Measurements from ENCODE around the gene DHX34.
"Not testable (repeated sequence)": the region's sequence is repeated elsewhere in the genome, so short reads cannot be mapped to it uniquely, and the experiment has no call there.

The DHX34 gene

DNA sequence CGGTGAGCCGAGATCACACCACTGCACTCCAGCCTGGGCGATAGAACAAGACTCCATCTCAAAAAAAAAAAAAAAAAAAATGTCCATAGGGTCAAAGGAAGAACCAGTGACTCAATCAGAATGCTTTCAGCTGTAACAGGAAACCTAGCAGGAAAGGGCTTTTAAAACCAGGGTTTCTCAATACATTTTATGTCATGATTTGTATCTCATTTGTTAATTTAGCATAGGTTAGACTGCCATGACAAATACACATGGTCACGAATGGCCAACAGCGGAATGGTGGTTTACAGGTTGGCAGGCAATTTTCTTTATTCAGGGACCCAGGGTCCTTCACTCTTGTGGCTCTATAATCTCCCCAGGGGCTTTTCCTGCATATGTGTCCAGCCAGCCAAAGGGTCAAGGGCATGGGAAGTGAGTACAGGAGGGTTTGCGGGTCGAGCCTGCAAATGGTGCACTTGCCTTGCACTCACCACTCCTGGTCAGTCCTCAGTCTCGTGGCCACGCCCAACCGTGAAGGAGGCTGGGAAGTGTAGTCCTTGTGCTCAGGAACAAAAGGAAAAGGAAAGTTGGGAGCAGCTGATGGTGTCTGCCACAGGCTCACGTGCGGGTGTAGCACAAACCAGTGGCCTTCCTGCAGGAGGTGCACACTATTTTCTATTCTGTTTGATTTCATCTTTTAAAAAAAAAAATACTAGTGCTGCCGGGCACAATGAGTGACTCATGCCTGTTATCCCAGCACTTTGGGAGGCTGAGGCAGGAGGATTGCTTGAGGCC, 14.8 kb downstream of the DHX34 start:
- TF ChIP-seq, protein P1, sequence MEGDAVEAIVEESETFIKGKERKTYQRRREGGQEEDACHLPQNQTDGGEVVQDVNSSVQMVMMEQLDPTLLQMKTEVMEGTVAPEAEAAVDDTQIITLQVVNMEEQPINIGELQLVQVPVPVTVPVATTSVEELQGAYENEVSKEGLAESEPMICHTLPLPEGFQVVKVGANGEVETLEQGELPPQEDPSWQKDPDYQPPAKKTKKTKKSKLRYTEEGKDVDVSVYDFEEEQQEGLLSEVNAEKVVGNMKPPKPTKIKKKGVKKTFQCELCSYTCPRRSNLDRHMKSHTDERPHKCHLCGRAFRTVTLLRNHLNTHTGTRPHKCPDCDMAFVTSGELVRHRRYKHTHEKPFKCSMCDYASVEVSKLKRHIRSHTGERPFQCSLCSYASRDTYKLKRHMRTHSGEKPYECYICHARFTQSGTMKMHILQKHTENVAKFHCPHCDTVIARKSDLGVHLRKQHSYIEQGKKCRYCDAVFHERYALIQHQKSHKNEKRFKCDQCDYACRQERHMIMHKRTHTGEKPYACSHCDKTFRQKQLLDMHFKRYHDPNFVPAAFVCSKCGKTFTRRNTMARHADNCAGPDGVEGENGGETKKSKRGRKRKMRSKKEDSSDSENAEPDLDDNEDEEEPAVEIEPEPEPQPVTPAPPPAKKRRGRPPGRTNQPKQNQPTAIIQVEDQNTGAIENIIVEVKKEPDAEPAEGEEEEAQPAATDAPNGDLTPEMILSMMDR (IDR thresholded peaks at IDR 0.05; ENCODE audit: control insufficient read depth, extremely low read depth, insufficient read depth): no peak
- no peak overlapping the region for H3K4me3 ChIP-seq (ENCODE audit: low read depth, low read length)
- no peak for DNase-seq (ENCODE audit: low read depth)

DNA sequence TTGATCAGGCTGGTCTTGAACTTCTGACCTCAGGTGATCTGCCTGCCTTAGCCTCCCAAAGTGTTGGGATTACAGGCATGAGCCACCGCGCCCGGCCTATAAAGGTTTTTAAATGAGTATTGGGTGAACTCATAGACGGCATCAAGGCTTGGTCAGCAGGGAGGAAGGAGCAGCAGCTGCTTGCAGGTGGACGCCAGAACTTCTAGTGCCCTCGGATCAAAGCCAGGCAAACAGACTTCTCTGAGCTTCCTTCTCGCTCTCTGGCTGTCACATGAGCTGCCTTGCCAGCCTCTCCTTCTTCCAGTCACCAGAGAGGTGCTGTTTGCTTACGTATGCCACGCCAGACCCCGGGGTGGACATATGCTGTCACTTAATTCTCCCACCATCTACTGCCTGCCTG, 16.3 kb downstream of the DHX34 start:
- DNase-seq (ENCODE audit: low read depth); H3K4me3 ChIP-seq (ENCODE audit: low read depth, low read length): not testable (repeated sequence)

DNA sequence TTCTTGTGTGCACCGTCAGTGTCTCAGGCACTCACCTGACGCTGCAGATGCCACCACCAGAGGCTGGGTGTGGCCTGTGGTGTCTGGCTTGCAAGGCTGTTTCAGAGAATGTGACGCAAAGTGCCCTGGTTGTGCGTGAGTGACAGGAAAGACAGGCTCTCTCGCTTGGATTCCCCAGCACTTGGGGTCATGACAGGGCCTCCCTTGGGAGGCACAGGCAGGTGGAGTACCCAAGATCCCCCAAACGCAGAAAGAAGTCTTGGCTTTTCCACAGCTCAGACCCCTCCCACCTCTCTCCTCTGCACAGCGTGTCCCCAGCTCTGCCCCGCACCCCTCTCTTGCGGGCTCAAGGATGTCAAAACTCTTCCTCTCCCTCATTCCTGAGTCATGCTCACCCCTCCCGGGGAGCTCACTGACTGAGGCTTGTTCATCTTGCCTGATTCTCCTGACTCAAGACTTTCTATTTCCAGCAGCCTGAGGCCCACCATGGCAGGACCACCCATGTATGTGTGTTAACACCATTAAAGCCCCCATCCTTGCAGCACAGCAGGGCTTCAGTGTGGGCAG, 21.0 kb downstream of the DHX34 start:
- TF ChIP-seq, protein P1 (IDR thresholded peaks at IDR 0.05; ENCODE audit: control insufficient read depth, extremely low read depth, insufficient read depth): no peak
- no peak for DNase-seq (ENCODE audit: low read depth)
- no peak overlapping the region for H3K4me3 ChIP-seq (ENCODE audit: low read depth, low read length)

GRCh38 chr19:47371261-47371660, 22.1 kb downstream of the DHX34 start:
- no peak for DNase-seq (ENCODE audit: low read depth)
- TF ChIP-seq, protein P1 (IDR thresholded peaks at IDR 0.05; ENCODE audit: control insufficient read depth, extremely low read depth, insufficient read depth): no peak
- no peak overlapping the region for H3K4me3 ChIP-seq (ENCODE audit: low read depth, low read length)

GRCh38 chr19:47372603-47373002, 23.5 kb downstream of the DHX34 start:
- H3K4me3 ChIP-seq (ENCODE audit: low read depth, low read length): no peak overlapping the region
- TF ChIP-seq, protein P1 (IDR thresholded peaks at IDR 0.05; ENCODE audit: control insufficient read depth, extremely low read depth, insufficient read depth): no peak
- no peak for DNase-seq (ENCODE audit: low read depth)

GRCh38 chr19:47373246-47374240, 24.4 kb downstream of the DHX34 start:
- TF ChIP-seq, protein P1 (IDR thresholded peaks at IDR 0.05; ENCODE audit: control insufficient read depth, extremely low read depth, insufficient read depth): no peak

More at GRCh38 chr19:47373246-47374240, 24.4 kb downstream of the DHX34 start:
- DNase-seq (ENCODE audit: low read depth): no peak
- H3K4me3 ChIP-seq (ENCODE audit: low read depth, low read length): no peak overlapping the region

Data from LNCaP clone FGC (cell line).